Measurements from ENCODE around the gene ABCA3.

The ABCA3 gene

DNA sequence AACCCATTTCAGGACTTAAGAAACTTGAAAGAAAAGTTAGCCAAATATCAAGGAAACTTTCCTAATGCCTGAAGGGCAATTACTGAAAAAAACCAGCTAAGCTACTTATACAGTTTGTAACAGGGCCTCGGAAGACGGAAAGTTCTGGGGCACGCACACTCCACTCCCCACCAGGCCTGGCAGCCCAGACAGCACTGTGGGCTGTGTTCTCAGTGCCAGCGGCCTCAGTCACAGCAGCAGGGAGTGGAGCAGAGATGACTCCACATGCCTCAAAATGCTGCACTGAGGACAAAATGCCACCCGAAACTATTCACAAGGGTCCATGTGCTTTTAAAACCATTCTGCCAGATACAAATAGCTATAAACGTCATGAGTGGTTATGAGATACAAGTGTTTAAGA lies 82.8 kb downstream of the ABCA3 start:
- TF ChIP-seq FOXP2 (optimal IDR thresholded peaks at IDR 0.05; ENCODE audit: borderline replicate concordance, extremely low read depth, extremely low read length, insufficient read depth): no peak
- no peak for TF ChIP-seq SIN3A (IDR thresholded peaks at IDR 0.05; ENCODE audit: borderline replicate concordance, insufficient read depth, low read length)
- TF ChIP-seq, protein P1, sequence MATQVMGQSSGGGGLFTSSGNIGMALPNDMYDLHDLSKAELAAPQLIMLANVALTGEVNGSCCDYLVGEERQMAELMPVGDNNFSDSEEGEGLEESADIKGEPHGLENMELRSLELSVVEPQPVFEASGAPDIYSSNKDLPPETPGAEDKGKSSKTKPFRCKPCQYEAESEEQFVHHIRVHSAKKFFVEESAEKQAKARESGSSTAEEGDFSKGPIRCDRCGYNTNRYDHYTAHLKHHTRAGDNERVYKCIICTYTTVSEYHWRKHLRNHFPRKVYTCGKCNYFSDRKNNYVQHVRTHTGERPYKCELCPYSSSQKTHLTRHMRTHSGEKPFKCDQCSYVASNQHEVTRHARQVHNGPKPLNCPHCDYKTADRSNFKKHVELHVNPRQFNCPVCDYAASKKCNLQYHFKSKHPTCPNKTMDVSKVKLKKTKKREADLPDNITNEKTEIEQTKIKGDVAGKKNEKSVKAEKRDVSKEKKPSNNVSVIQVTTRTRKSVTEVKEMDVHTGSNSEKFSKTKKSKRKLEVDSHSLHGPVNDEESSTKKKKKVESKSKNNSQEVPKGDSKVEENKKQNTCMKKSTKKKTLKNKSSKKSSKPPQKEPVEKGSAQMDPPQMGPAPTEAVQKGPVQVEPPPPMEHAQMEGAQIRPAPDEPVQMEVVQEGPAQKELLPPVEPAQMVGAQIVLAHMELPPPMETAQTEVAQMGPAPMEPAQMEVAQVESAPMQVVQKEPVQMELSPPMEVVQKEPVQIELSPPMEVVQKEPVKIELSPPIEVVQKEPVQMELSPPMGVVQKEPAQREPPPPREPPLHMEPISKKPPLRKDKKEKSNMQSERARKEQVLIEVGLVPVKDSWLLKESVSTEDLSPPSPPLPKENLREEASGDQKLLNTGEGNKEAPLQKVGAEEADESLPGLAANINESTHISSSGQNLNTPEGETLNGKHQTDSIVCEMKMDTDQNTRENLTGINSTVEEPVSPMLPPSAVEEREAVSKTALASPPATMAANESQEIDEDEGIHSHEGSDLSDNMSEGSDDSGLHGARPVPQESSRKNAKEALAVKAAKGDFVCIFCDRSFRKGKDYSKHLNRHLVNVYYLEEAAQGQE (IDR thresholded peaks at IDR 0.05; ENCODE audit: insufficient read depth in 1 of 2, low read depth in 2 of 2, low read length in 2 of 2): no peak
- no peak for TF ChIP-seq TAF1 (IDR thresholded peaks at IDR 0.05; ENCODE audit: borderline replicate concordance, insufficient read depth, low read length)
- TF ChIP-seq POLR2AphosphoS5 (IDR thresholded peaks at IDR 0.05; ENCODE audit: low read depth, low read length): no peak

- TF ChIP-seq POLR2AphosphoS5 (IDR thresholded peaks at IDR 0.05; ENCODE audit: low read depth, low read length) (no peak), SIN3A (IDR thresholded peaks at IDR 0.05; ENCODE audit: borderline replicate concordance, insufficient read depth, low read length) (no peak), FOXP2 (optimal IDR thresholded peaks at IDR 0.05; ENCODE audit: borderline replicate concordance, extremely low read depth, extremely low read length, insufficient read depth) (no peak), TAF1 (IDR thresholded peaks at IDR 0.05; ENCODE audit: borderline replicate concordance, insufficient read depth, low read length) (no peak)
- TF ChIP-seq, protein P1 (IDR thresholded peaks at IDR 0.05; ENCODE audit: insufficient read depth in 1 of 2, low read depth in 2 of 2, low read length in 2 of 2): no peak
Observed at GRCh38 chr16:2256531-2257140, 83.9 kb downstream of the ABCA3 start.

DNA sequence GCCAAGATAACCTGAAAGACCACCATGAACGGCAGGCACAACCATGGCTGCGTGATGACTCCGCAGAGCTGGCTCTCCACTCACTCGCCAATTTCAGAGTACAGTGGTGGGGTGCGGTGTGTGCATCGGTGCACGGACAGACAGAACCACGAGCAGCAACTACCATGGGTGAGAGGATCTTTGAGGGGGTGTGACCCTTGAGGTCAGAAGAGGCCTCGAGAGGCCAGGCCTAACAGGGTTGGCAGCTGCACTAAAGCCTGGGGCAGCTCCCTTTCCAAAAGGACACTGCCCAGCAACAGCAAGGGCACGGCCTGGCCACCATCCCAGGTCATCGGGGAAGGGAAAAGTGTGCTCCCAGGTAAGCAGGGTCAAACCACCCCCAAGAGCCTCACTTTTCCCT lies 87.2 kb downstream of the ABCA3 start:
- TF ChIP-seq TAF1 (IDR thresholded peaks at IDR 0.05; ENCODE audit: borderline replicate concordance, insufficient read depth, low read length) (no peak), FOXP2 (optimal IDR thresholded peaks at IDR 0.05; ENCODE audit: borderline replicate concordance, extremely low read depth, extremely low read length, insufficient read depth) (no peak), SIN3A (IDR thresholded peaks at IDR 0.05; ENCODE audit: borderline replicate concordance, insufficient read depth, low read length) (no peak), POLR2AphosphoS5 (IDR thresholded peaks at IDR 0.05; ENCODE audit: low read depth, low read length) (no peak)
- TF ChIP-seq, protein P1 (IDR thresholded peaks at IDR 0.05; ENCODE audit: insufficient read depth in 1 of 2, low read depth in 2 of 2, low read length in 2 of 2): no peak

GRCh38 chr16:2252806-2253148 lies 87.8 kb downstream of the ABCA3 start:
- TF ChIP-seq POLR2AphosphoS5 (IDR thresholded peaks at IDR 0.05; ENCODE audit: low read depth, low read length) (no peak), SIN3A (IDR thresholded peaks at IDR 0.05; ENCODE audit: borderline replicate concordance, insufficient read depth, low read length) (no peak), TAF1 (IDR thresholded peaks at IDR 0.05; ENCODE audit: borderline replicate concordance, insufficient read depth, low read length) (no peak), FOXP2 (optimal IDR thresholded peaks at IDR 0.05; ENCODE audit: borderline replicate concordance, extremely low read depth, extremely low read length, insufficient read depth) (no peak)
- TF ChIP-seq, protein P1 (IDR thresholded peaks at IDR 0.05; ENCODE audit: insufficient read depth in 1 of 2, low read depth in 2 of 2, low read length in 2 of 2): no peak
